Sigmoid colon (tissue), 7 donors: ENCODE data around the gene TWNK. TPM values are rescaled to one million over a fixed set of nuclear protein-coding genes. Genes with fewer than 3 reads are reported as not detected.

Source experiments
- DNase-seq: peaks from one replicate; pipeline ENCODE4 v3.0.0-alpha.2; 2019
- H3K27ac ChIP-seq, 4 donors: fragments of 200-600 bp; sonication (generic); one replicate each; pipeline ENCODE4 v1.5.1; 2016 to 2019; ENCODE audit warnings: mild to moderate bottlenecking in 1 of 4
- H3K27me3 ChIP-seq, 3 donors: fragments of 200-600 bp; sonication (generic); one replicate each; pipeline ENCODE4 v1.5.1; 2019; ENCODE audit warnings: mild to moderate bottlenecking in 1 of 3
- H3K36me3 ChIP-seq, 4 donors: fragments of 200-600 bp; sonication (generic); one replicate each; pipeline ENCODE4 v1.5.1; 2016 to 2019
- H3K4me1 ChIP-seq, 4 donors: fragments of 200-600 bp; sonication (generic); one replicate each; pipeline ENCODE4 v1.5.1; 2017 to 2019
- H3K4me3 ChIP-seq, 4 donors: fragments of 200-600 bp; sonication (generic); one replicate each; pipeline ENCODE4 v1.5.1; 2017 to 2019; ENCODE audit warnings: mild to moderate bottlenecking in 2 of 4, moderate library complexity in 1 of 4
- H3K9me3 ChIP-seq, 4 donors: fragments of 200-600 bp in 3 of 4; sonication (generic) in 3 of 4; one replicate each; pipeline versions ENCODE4 v1.5.1 to v1.6.1; 2013 to 2019
- CTCF ChIP-seq, 4 experiments: fragments of 450-650 bp in 3 of 4; fragments of 200-600 bp in 1 of 4; IDR thresholded peaks; one replicate each; pipeline ENCODE4 v1.5.1; 2016 to 2019; ENCODE audit warnings: antibody characterized with exemption in 4 of 4, mild to moderate bottlenecking in 3 of 4, moderate library complexity in 2 of 4
- EP300 ChIP-seq, 4 donors: sonication (generic); formaldehyde crosslinking; IDR thresholded peaks; one replicate each; pipeline ENCODE4 v1.6.1; 2017; ENCODE audit warnings: antibody characterized with exemption in 4 of 4
- POLR2A ChIP-seq, 2 donors: fragments of 450-650 bp; IDR thresholded peaks; one replicate each; pipeline ENCODE4 v1.6.1; 2016; ENCODE audit warnings: antibody characterized with exemption in 2 of 2, mild to moderate bottlenecking in 2 of 2, moderate library complexity in 2 of 2
- POLR2AphosphoS5 ChIP-seq, 4 donors: sonication (generic); formaldehyde crosslinking; IDR thresholded peaks; one replicate each; pipeline ENCODE4 v1.6.1; 2017; ENCODE audit warnings: antibody characterized with exemption in 4 of 4
- WGBS, 2 donors: extraction: QIAGEN DNeasy Blood & Tissue Kit; methylation state at CpG; one replicate each; pipeline ENCODE4 v1.1.7; 2013; 5-methylcytosine and 5-hydroxymethylcytosine counted together
- intact Hi-C: fragments of 100-400 bp; cut with DNase I; formaldehyde crosslinking; loops from one replicate; pipeline ENCODE4 v1.15.1; 2023
- polyA plus RNA-seq, 3 donors: library from polyadenylated mRNA; stranded (reverse); fragments of 200-250 nt; gene quantifications; one replicate each; pipeline ENCODE4 v1.2.3, GENCODE V29; 2013
- total RNA-seq, 4 donors: library from RNA; depleted of rRNA; stranded (reverse); fragments of >200 nt; gene quantifications; one replicate each; pipeline ENCODE4 v1.1.0, GENCODE V29; 2016
- donor health status: healthy with polysubstance abuse.
- donor health status: Bipolar disorder and iron deficiency.
- donor health status: healthy.

TWNK gene
- total RNA-seq = 1 to 10 TPM; 3.3 to 4.6 (median 4.1) TPM
- 1 to 10 TPM; 2.4 to 9.0 (median 2.8) TPM for polyA plus RNA-seq

- H3K27ac ChIP-seq = peak within 1 kb of the TSS; percentile 80 to 82 (median 82)
- H3K4me1 ChIP-seq = peaks cover 0 to 31% (median 24%) of the 10 kb centered on the region in 4 donors
- TF ChIP-seq CTCF (IDR thresholded peaks at IDR 0.05) = no peak
- no peak for TF ChIP-seq EP300 (IDR thresholded peaks at IDR 0.05)
- TF ChIP-seq POLR2AphosphoS5 (IDR thresholded peaks at IDR 0.05) = peak; percentile 32 to 87 (median 73)
- TF ChIP-seq POLR2A (IDR thresholded peaks at IDR 0.05) = peak in 1 of 2 donors; percentile 46
- H3K9me3 ChIP-seq = no peaks in the 10 kb centered on the region
- intact Hi-C loops = no loop called here
- peaks cover 0 to 48% (median 8%) of the 10 kb centered on the region in 4 donors for H3K36me3 ChIP-seq
- peak; percentile 91 for DNase-seq
- WGBS, 2 donors = 1% methylated on average over 75 of the region's 75 CpGs
- peak within 1 kb of the TSS; percentile 78 to 87 (median 84) for H3K4me3 ChIP-seq
- H3K27me3 ChIP-seq = no peaks in the 10 kb centered on the region
Measured at GRCh38 chr10:100986952-100987684, at the start of gene TWNK, which contains the start of gene MRPL43. TWNK (plus strand) TSS chr10:100987543; CDS start chr10:100988211, 668 bp downstream. MRPL43 (minus strand) TSS chr10:100987497; CDS start chr10:100987443, 54 bp downstream.

- peaks cover 0 to 98% (median 68%) of the 10 kb centered on the region in 4 donors for H3K36me3 ChIP-seq
Measured at GRCh38 chr10:100939763-100940344, 47.5 kb upstream of the TWNK start.

GRCh38 chr10:100942229-100942628, 45.1 kb upstream of the TWNK start:
- no peaks in the 10 kb centered on the region for H3K9me3 ChIP-seq
- TF ChIP-seq POLR2AphosphoS5 (IDR thresholded peaks at IDR 0.05) (no peak), POLR2A (IDR thresholded peaks at IDR 0.05) (no peak), EP300 (IDR thresholded peaks at IDR 0.05) (no peak), CTCF (IDR thresholded peaks at IDR 0.05) (no peak)
- H3K36me3 ChIP-seq = peaks cover 0 to 98% (median 73%) of the 10 kb centered on the region in 4 donors
- H3K4me3 ChIP-seq = no peak overlapping the region
- no peaks in the 10 kb centered on the region for H3K27me3 ChIP-seq
- 95 to 96% methylated on average over 3 of the region's 3 CpGs for WGBS, 2 donors
- no peak for DNase-seq
- H3K27ac ChIP-seq = no peak overlapping the region
- no peaks in the 10 kb centered on the region for H3K4me1 ChIP-seq
- intact Hi-C loops = no loop called here

More at GRCh38 chr10:100939763-100940344, 47.5 kb upstream of the TWNK start:
- no peak for DNase-seq
- Histone ChIP-seq H3K4me3 (no peak overlapping the region), H3K4me1 (no peaks in the 10 kb centered on the region), H3K27ac (no peak overlapping the region), H3K27me3 (no peaks in the 10 kb centered on the region), H3K9me3 (no peaks in the 10 kb centered on the region)
- TF ChIP-seq POLR2AphosphoS5 (IDR thresholded peaks at IDR 0.05) (no peak), EP300 (IDR thresholded peaks at IDR 0.05) (no peak), CTCF (IDR thresholded peaks at IDR 0.05) (no peak), POLR2A (IDR thresholded peaks at IDR 0.05) (no peak)
- intact Hi-C loops = no loop called here

- H3K27me3 ChIP-seq = no peaks in the 10 kb centered on the region
Measured at GRCh38 chr10:100943508-100943907, 43.8 kb upstream of the TWNK start.

More at GRCh38 chr10:100943508-100943907, 43.8 kb upstream of the TWNK start:
- intact Hi-C loops = no loop called here
- Histone ChIP-seq H3K9me3 (no peaks in the 10 kb centered on the region), H3K4me3 (no peak overlapping the region), H3K27ac (no peak overlapping the region), H3K36me3 (peaks cover 0 to 98% (median 72%) of the 10 kb centered on the region in 4 donors), H3K4me1 (no peaks in the 10 kb centered on the region)
- no peak for DNase-seq
- TF ChIP-seq CTCF (IDR thresholded peaks at IDR 0.05) = no peak
- TF ChIP-seq EP300 (IDR thresholded peaks at IDR 0.05) = no peak
- no peak for TF ChIP-seq POLR2AphosphoS5 (IDR thresholded peaks at IDR 0.05)
- TF ChIP-seq POLR2A (IDR thresholded peaks at IDR 0.05) = no peak
